ENCODE data around the gene ATAD5. TPM values are rescaled to one million over a fixed set of nuclear protein-coding genes. Genes with fewer than 3 reads are reported as not detected.

The ATAD5 gene
- total and polyA plus RNA-seq, 2 of the 13 experiments (the other 11 are each of a cell fraction or from before 2014, with no cell fraction given) = 1.8 to 10.7 TPM

- TF ChIP-seq ELF4 (CRISPR knock-in tag; IDR thresholded peaks at IDR 0.05; ENCODE audit: borderline replicate concordance) (0 out of 2 replicates have a peak, but pooled peaks have one; percentile 48), ZC3H13 (CRISPR knock-in tag; IDR thresholded peaks at IDR 0.05) (peak; percentile 89), ZBTB1 (CRISPR knock-in tag; IDR thresholded peaks at IDR 0.05; ENCODE audit: borderline replicate concordance) (no peak), ZNF44 (CRISPR knock-in tag; IDR thresholded peaks at IDR 0.05) (no peak), ZMAT5 (CRISPR knock-in tag; IDR thresholded peaks at IDR 0.05; ENCODE audit: borderline replicate concordance, low read depth) (no peak), ZBTB14 (CRISPR knock-in tag; IDR thresholded peaks at IDR 0.05) (peak; percentile 47), ZNF143 (CRISPR knock-in tag; IDR thresholded peaks at IDR 0.05) (no peak; the same call in 1 of the 2 replicates), HDAC1 (CRISPR knock-in tag; IDR thresholded peaks at IDR 0.05) (peak; percentile 99), ZNF329 (CRISPR knock-in tag; IDR thresholded peaks at IDR 0.05; ENCODE audit: low read depth) (no peak), CC2D1A (CRISPR knock-in tag; IDR thresholded peaks at IDR 0.05) (no peak), KDM5B (CRISPR knock-in tag; IDR thresholded peaks at IDR 0.05; ENCODE audit: borderline replicate concordance) (peak; percentile 92), RORA (CRISPR knock-in tag; IDR thresholded peaks at IDR 0.05) (no peak), ZFY (CRISPR knock-in tag; IDR thresholded peaks at IDR 0.05) (peak; percentile 85), ZNF674 (CRISPR knock-in tag; IDR thresholded peaks at IDR 0.05; ENCODE audit: low read depth) (no peak), IRF2 (CRISPR knock-in tag; IDR thresholded peaks at IDR 0.05) (peak; percentile 86), ZSCAN22 (CRISPR knock-in tag; IDR thresholded peaks at IDR 0.05) (no peak), MED8 (CRISPR knock-in tag; IDR thresholded peaks at IDR 0.05; ENCODE audit: insufficient replicate concordance) (peak; percentile 40), ZNF337 (CRISPR knock-in tag; IDR thresholded peaks at IDR 0.05; ENCODE audit: borderline replicate concordance, low read depth) (no peak), KDM5A (IDR thresholded peaks at IDR 0.05; ENCODE audit: borderline replicate concordance, low read length) (peak; percentile 97), PCBP1 (IDR thresholded peaks at IDR 0.05; ENCODE audit: borderline replicate concordance, low read depth, low read length) (no peak), TBX3 (IDR thresholded peaks at IDR 0.05; ENCODE audit: borderline replicate concordance) (no peak), ZBTB42 (CRISPR knock-in tag; IDR thresholded peaks at IDR 0.05) (no peak), ASH2L (IDR thresholded peaks at IDR 0.05; ENCODE audit: insufficient read length, low read depth, low read length) (peak; percentile 95), HDAC6 (IDR thresholded peaks at IDR 0.05; ENCODE audit: low read depth, low read length) (no peak)
- TF ChIP-seq, protein P1, sequence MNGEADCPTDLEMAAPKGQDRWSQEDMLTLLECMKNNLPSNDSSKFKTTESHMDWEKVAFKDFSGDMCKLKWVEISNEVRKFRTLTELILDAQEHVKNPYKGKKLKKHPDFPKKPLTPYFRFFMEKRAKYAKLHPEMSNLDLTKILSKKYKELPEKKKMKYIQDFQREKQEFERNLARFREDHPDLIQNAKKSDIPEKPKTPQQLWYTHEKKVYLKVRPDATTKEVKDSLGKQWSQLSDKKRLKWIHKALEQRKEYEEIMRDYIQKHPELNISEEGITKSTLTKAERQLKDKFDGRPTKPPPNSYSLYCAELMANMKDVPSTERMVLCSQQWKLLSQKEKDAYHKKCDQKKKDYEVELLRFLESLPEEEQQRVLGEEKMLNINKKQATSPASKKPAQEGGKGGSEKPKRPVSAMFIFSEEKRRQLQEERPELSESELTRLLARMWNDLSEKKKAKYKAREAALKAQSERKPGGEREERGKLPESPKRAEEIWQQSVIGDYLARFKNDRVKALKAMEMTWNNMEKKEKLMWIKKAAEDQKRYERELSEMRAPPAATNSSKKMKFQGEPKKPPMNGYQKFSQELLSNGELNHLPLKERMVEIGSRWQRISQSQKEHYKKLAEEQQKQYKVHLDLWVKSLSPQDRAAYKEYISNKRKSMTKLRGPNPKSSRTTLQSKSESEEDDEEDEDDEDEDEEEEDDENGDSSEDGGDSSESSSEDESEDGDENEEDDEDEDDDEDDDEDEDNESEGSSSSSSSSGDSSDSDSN (CRISPR knock-in tag; IDR thresholded peaks at IDR 0.05) = peak; percentile 77
- TF ChIP-seq, protein P2, sequence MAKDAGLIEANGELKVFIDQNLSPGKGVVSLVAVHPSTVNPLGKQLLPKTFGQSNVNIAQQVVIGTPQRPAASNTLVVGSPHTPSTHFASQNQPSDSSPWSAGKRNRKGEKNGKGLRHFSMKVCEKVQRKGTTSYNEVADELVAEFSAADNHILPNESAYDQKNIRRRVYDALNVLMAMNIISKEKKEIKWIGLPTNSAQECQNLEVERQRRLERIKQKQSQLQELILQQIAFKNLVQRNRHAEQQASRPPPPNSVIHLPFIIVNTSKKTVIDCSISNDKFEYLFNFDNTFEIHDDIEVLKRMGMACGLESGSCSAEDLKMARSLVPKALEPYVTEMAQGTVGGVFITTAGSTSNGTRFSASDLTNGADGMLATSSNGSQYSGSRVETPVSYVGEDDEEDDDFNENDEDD (CRISPR knock-in tag; IDR thresholded peaks at IDR 0.05; ENCODE audit: borderline replicate concordance) = peak; percentile 99
Measured at GRCh38 chr17:30831663-30832437, at the start of gene ATAD5 (continued).

Measured in HepG2 (cell line).